Neutrophil (primary cell): Measurements from ENCODE around the gene FEV.

ENCODE experiments used
- H3K27ac ChIP-seq: fragments of 200-600 bp; sonication (generic); 2 replicates; pipeline ENCODE4 v1.5.1; 2016; ENCODE audit warnings: mild to moderate bottlenecking, moderate library complexity
- H3K27me3 ChIP-seq: fragments of 200-600 bp; sonication (generic); 2 replicates; pipeline ENCODE4 v1.6.0; 2016; ENCODE audit warnings: mild to moderate bottlenecking
- H3K36me3 ChIP-seq: fragments of 200-600 bp; sonication (generic); 2 replicates; pipeline ENCODE4 v1.5.1; 2017
- H3K4me1 ChIP-seq, 2 experiments: fragments of 200-600 bp in 1 of 2; sonication (generic) in 1 of 2; 1 replicate in 1 of 2; 2 replicates in 1 of 2; pipeline versions ENCODE4 v1.5.1 to v1.6.1; 2013 to 2016; ENCODE audit warnings: low read depth in 1 of 2, low read length in 1 of 2, mild to moderate bottlenecking in 1 of 2, moderate library complexity in 1 of 2; ENCODE audit not compliant: control insufficient read depth in 1 of 2, insufficient read depth in 1 of 2
- H3K4me3 ChIP-seq, 2 experiments: fragments of 200-600 bp in 1 of 2; sonication (generic) in 1 of 2; 1 replicate in 1 of 2; 2 replicates in 1 of 2; pipeline ENCODE4 v1.5.1; 2013 to 2016; ENCODE audit warnings: low read depth in 1 of 2, low read length in 1 of 2, mild to moderate bottlenecking in 1 of 2, moderate library complexity in 1 of 2
- H3K9me3 ChIP-seq: fragments of 200-600 bp; sonication (generic); 2 replicates; pipeline ENCODE4 v1.5.1; 2016
- TF ChIP-seq, protein P1 (sequence below): fragments of 200-600 bp; sonication (generic); IDR thresholded peaks from 2 replicates; pipeline ENCODE4 v1.5.1; 2016; ENCODE audit warnings: antibody characterized with exemption

Gene FEV

GRCh38 chr2:219002395-219003266, 17.6 kb upstream of the FEV start:
- Histone ChIP-seq H3K27me3 (peaks cover 100% of the 10 kb centered on the region), H3K9me3 (no peaks in the 10 kb centered on the region), H3K27ac (no peak overlapping the region), H3K4me3 (no peak overlapping the region), H3K4me1 (no peaks in the 10 kb centered on the region), H3K36me3 (no peaks in the 10 kb centered on the region)
- TF ChIP-seq, protein P1, sequence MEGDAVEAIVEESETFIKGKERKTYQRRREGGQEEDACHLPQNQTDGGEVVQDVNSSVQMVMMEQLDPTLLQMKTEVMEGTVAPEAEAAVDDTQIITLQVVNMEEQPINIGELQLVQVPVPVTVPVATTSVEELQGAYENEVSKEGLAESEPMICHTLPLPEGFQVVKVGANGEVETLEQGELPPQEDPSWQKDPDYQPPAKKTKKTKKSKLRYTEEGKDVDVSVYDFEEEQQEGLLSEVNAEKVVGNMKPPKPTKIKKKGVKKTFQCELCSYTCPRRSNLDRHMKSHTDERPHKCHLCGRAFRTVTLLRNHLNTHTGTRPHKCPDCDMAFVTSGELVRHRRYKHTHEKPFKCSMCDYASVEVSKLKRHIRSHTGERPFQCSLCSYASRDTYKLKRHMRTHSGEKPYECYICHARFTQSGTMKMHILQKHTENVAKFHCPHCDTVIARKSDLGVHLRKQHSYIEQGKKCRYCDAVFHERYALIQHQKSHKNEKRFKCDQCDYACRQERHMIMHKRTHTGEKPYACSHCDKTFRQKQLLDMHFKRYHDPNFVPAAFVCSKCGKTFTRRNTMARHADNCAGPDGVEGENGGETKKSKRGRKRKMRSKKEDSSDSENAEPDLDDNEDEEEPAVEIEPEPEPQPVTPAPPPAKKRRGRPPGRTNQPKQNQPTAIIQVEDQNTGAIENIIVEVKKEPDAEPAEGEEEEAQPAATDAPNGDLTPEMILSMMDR = no peak

DNA sequence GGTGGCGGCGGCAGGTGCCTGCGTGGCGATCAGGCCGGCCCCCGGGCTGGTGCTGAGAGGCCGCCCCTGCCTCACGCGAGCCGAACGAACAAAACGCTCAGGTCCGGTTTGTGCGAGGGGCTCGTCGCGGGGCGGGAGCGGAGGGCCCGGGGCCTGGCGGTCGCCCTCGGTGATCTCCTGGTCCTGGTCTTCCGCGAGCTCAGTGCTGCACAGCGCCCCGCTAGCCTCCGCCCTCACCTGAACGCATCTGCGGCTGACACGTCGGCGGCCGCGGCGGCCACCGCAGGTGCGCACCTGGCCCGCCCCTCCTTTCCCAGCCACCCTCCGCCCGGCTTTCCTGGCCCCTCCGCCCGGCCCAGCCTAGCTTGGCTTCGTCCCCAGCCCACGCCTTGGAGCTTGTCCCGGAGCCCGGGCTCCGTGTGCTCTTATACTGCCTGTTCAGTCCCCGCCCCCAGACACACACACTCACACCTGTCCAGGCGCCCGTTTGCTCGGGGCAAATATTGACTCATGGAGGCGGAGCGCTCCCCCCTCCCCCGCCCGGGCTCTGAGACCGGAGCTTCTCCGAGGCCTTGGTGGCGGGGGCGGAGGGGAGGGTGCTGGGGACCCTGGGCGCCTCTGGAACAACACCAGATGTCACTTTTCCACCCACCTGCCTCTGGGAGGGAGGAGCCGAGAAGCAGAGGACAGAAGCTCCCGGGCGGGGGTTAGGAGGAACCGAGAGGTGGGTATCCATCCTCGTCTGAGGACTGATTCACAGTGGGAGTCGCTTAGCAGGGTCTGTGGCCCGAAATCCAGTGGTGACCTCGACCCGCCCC, 16.8 kb upstream of the FEV start:
- Histone ChIP-seq H3K27ac (no peak overlapping the region), H3K9me3 (no peaks in the 10 kb centered on the region), H3K4me1 (no peaks in the 10 kb centered on the region), H3K27me3 (peaks cover 100% of the 10 kb centered on the region), H3K4me3 (no peak overlapping the region), H3K36me3 (no peaks in the 10 kb centered on the region)
- TF ChIP-seq, protein P1 = no peak

GRCh38 chr2:219001100-219001576, 16.2 kb upstream of the FEV start:
- no peak overlapping the region for H3K4me3 ChIP-seq
- H3K27ac ChIP-seq = no peak overlapping the region
- H3K4me1 ChIP-seq = peaks cover 0 to 1% of the 10 kb centered on the region in 2 experiments
- H3K9me3 ChIP-seq = no peaks in the 10 kb centered on the region
- TF ChIP-seq, protein P1 = no peak
- H3K36me3 ChIP-seq = no peaks in the 10 kb centered on the region
- peaks cover 100% of the 10 kb centered on the region for H3K27me3 ChIP-seq

DNA sequence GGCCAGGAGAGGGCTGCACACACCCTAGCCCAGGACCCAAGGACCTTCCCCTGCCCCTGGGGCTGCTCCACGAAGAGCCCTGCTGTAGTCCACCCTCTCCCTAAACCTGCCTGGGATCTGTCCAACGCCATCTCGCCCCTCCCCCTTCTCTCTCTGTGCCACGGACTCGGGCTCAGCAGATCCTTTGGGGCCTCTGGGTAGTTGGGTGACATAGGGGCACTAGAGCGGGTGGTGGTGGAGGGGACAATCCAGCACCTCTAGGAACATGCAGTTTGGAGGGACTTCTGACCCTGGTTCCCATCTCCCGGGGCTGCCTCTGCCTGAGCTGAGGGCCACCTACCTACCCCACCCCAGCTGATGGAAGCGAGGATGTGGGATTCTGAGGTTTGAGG, 15.6 kb upstream of the FEV start:
- H3K4me3 ChIP-seq = no peak overlapping the region
- peaks cover 100% of the 10 kb centered on the region for H3K27me3 ChIP-seq
- H3K9me3 ChIP-seq = no peaks in the 10 kb centered on the region
- TF ChIP-seq, protein P1 = no peak
- H3K4me1 ChIP-seq = peaks cover 0 to 3% of the 10 kb centered on the region in 2 experiments
- no peaks in the 10 kb centered on the region for H3K36me3 ChIP-seq
- H3K27ac ChIP-seq = no peak overlapping the region

DNA sequence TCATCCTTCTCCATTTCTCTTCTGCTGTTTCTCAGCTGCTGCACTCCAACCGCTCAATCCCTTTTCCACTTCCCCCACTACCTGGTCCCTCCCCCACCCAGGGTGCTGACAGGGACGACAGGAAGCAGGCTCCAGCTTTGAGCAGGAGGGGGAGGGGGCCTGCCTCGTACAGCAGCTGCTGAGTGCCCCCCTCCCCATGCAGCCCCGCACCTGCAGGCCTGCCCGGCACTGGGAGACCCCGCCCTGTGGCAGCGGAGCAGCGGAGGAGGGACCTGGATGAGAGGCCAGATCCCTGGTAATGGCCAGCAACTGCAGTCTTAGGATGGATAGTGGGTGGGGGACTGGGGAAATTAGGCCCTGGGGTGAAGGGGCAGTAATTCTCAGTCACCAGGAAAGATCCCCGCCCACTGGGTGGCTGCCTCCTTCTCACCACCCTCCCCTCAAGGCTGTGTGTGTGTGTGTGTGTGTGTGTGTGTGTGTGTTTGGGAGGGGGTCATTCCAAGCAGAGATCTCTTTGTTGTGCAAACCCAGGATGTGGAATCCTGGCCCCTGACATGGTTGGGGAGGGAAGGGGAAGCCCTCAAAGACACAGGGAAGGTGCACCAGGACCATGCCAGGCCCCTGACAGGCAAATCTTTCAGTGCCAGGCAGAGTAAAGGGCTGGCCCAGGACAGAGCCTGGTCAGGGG, 15.0 kb upstream of the FEV start:
- TF ChIP-seq, protein P1 = no peak
- Histone ChIP-seq H3K36me3 (no peaks in the 10 kb centered on the region), H3K9me3 (no peaks in the 10 kb centered on the region), H3K4me1 (peaks cover 0 to 3% of the 10 kb centered on the region in 2 experiments), H3K27me3 (peaks cover 100% of the 10 kb centered on the region), H3K27ac (no peak overlapping the region), H3K4me3 (no peak overlapping the region)
